HG03460 (cell line): Measurements from ENCODE around the gene BARX1.

Experiments used
- ATAC-seq: cut with Tn5 transposase; IDR thresholded peaks from one replicate; pipeline ENCODE4 v1.9.1; 2021; ENCODE audit not compliant: unreplicated experiment

The BARX1 gene

DNA sequence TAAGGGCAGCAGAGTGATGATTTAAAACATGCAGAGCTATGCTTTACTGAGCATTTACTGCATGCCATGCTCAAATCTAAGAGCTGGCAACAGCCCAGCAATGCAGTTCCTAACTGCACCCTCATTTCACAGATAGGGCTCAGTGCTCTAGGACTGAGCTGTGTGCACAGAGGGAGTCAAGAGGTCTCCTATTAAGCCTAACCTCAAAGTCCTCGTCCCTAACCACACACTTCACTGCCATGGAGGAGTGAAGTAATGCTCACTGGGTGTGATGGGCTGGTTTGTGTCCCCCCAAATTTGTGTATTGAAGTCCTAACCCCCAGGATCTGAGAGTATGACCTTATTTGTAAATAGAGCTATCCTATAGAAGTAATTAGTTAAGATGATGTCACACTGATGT, 25.9 kb downstream of the BARX1 start:
- ATAC-seq = no peak

- no peak for ATAC-seq
Measured at GRCh38 chr9:93922535-93922934, 32.6 kb downstream of the BARX1 start.

- ATAC-seq = no peak
Measured at GRCh38 chr9:93920131-93920800, 34.9 kb downstream of the BARX1 start.

GRCh38 chr9:93918061-93918460, 37.1 kb downstream of the BARX1 start:
- no peak for ATAC-seq

- no peak for ATAC-seq
Measured at GRCh38 chr9:93917121-93917853, 37.9 kb downstream of the BARX1 start.

DNA sequence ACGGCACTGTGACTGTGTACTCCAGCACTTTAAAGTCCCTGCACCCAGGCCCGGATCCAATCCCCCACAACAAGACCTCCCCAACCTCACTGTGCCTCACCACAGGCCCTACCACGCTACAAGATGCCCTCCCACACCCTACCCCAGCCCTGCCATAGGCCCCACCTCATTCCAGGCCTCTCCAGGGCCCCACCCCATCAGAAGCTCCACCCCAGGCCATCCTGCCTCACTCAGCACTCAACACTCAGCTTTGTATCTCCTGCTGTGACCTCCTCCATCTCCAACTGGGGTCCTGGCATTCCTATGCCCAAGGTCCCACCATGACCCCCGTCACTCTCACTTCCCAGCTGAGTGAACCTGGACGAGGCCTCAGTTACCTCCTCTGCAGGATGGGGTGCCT, 38.8 kb downstream of the BARX1 start:
- no peak for ATAC-seq

DNA sequence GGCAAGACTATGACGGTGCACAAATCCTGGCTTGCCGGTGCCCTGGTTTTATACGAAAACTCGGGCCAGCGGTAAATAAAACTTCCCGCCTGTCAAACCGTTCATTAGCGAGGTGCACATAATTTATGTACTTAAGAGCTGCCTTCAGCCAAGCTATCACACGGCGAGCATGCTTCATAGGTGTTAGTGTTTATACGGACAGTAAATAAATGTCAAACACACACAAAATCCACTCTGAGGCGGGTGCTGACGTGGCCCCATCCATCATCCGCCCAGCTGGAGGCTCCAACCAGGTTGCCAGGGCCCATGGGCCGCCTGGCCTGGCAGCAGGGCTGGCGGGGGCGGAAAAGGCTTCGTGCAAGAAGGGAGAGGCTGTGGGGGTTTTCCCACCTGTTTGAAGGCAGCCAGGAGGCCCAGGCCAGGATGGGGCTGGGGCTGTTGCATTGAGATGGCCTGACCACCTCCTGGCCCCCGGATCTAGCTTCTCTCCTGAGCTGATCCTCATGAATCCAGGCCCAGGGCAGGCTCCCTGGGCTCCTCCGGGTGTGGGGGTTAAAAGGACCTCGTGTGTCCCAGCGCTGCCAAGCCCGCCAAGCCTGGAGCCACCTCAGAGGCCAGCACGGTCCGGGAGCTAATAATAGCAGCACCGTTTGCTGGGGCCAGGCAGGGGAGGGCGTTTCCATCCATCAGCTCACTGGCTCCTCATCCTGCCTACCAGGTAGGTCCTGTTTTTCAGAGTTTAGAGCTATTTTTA, 43.2 kb downstream of the BARX1 start:
- no peak for ATAC-seq

DNA sequence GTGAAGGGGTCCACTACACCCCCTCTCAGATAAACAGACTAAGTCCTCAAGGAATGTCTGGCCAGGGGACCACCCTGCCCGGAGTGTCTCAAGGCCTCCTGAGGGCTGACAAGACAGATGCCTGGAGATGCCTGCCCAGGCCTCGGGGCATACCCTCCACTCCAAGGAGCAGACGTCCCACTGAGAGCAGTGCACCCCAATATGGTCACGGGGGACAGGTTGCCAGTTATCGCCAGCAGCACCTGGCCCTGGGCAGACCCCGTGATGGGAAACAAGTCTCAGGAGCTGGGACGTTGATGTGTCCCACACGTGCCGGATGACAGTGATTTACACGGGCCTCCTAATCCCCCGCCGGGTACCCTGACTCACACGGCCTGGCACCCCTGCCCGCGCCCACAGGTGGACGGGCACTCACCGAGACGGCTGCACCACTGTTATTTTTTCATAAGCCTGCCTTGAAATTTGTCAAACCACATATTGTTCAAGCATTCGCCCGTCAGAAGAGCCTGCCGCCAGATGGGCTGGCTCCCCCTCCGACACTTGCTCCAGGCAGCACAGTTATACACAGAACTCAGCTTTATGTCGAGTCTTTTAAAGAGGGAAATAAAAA, 43.9 kb downstream of the BARX1 start:
- no peak for ATAC-seq

DNA sequence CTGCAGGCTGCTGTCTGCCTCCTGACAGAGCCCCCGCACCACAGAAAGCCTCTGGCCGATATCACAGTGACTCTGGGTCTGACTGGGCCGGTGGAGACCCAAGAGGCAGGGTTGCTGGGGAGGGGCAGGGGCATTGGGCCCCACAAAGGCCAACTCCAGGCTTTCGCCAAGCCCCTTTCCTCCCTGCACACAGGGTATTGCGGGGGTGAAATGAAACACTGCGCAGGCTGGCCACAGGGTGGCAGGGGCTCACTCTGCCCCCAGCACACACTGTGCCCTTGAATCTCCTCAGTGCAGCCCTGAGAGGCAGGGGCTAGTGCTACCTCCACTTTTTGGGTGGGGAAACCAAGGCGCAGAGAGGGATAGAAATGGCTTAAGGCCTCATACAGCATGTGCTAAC, 44.6 kb downstream of the BARX1 start:
- ATAC-seq = no peak

DNA sequence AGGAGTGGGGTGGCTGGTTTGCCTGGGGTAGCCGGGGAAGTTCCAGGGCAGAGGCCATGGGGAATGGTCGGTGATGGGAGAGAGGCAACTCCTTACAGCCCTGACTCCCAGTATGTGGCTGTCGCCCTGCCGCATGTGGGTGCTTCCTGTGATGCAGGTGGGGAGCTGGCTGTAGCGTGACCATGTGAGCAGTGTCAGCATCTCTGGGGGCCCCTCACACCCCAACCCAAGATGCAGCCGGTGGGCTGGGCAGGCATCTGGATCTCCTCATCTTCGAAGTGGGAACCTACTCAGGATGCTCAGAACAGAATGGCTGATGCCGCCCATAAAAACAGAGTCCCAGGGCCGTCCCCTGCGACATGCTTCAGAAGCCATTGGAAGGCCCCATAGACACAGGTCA, 45.0 kb downstream of the BARX1 start:
- ATAC-seq = no peak

- no peak for ATAC-seq
Measured at GRCh38 chr9:93909242-93909616, 45.9 kb downstream of the BARX1 start.

GRCh38 chr9:93908591-93909241, 46.4 kb downstream of the BARX1 start:
- ATAC-seq = no peak

DNA sequence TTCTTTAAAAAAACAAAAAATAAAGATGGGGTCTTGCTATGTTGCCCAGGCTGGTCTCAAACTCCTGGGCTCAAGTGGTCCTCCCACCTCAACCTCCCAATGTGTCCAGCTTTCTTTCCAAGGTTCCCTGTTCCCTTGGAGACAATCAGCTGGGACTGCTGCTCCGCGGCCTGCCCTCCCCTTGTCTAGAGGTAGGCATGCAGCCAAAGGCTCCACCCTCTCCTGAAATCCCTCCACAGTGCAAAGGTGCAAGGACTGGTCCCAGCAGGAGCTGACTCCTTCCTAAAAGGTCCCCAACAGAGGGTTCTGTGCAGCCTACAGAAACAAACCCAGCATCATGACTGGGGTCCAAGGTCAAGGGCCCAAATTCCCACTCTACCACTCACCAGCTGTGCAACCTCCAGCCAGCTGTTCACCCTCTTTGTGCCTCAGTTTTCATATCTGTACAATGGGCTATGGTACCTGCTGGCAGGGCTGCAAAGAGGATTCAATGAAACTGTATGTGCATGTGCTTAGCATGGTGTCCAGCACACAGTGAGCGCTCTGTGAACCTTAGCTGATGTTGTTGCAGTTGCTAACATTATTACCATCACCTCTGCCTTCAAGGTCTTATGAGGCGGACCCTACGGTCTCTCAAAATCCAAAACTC, 47.5 kb downstream of the BARX1 start:
- ATAC-seq = no peak

DNA sequence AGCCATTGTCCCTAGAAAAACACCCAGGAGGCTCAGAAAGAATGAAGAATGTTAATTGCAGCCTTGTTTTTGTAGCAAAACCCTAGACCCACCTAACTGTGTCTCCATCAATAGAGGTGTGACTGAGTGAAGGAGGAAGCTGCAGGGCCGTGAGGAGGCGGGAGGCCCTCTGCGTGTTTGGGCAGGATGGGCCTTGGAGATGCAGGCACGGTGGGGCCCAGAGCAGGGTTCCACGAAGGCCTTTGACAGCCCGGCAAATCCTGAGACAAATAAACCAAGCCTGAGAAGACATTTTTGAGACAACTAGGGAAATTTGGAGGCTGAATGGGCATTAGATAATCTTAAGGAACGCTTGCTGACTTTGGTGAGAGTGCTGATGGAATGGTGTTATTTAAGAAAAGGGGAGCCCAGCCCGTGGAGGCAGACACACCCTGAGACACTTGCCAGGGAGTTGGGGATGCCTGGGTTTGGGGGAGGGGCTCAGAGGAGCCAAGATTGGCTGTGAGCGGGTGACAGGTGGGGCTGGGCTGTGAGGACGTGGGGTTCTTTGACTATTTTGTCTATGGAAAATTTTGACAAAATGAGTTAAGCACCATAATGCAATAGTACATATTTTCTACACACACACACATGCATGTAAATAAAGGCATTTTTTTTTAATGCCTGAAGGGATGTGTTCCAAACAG, 48.8 kb downstream of the BARX1 start:
- ATAC-seq = no peak

GRCh38 chr9:93905473-93906133, 49.6 kb downstream of the BARX1 start:
- ATAC-seq = no peak

DNA sequence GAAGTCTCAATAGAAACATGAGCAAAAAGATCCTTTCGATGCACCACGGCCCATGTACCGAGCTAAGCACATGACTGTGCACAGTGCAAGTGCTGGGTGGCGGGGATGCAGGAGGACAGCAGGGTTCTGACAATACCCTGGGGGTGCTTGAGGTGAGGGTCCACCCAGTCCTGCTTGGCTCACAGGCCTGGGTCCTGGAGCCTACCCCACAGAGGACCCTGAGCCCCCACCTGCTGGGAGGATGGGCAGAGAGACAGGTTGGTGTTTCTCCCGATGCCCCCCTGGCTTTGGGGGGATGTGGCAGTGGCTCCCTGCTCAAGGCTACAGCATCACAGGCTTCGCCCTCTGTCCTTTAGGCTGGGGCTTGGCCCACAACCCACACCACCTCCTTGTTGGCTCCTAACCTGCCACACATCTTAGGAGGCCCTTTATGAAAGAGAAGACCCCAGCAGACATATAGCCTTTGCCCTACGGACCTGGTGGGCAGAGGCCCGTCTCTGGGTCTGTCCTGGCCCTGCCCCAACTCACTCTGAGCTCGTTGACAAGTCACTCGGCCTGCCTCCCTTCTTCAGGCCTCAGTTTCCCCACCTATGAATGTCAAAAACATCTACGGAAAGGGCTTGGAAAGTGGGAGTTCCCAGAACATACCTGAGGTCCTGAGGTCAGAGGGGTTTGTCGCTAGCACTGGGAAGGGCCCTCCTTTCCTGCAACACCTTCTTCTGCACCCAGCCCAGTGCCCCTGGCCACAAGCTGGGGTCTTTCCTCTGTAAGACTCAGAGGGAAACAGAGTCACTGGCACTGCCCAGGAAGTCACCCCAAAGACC, 50.3 kb downstream of the BARX1 start:
- ATAC-seq = no peak

- no peak for ATAC-seq
Measured at GRCh38 chr9:93903886-93904648, 51.1 kb downstream of the BARX1 start.
